Calu3 (cell line): ENCODE measurements around the gene APP. TPM values are rescaled to one million over a fixed set of nuclear protein-coding genes. Genes with fewer than 3 reads are reported as not detected.
"Not testable (repeated sequence)": the region's sequence is repeated elsewhere in the genome, so short reads cannot be mapped to it uniquely, and the experiment has no call there.

Experiments used
- BruUV-seq: library from RNA; stranded (reverse); fragments of 400-500 nt; replicated peaks from 2 replicates; lab custom pipeline; 2021; lab: Mats Ljungman, UMichigan
- CTCF ChIA-PET: fragments of 300-600 bp; sonication (Branson Sonifier 250); formaldehyde crosslinking; loops from one replicate; lab custom pipeline; 2022; ENCODE audit warnings: antibody characterized with exemption; lab: Charles Lee
- DNase-seq: peaks from one replicate; pipeline ENCODE4 v3.0.0; 2022
- H3K27ac Mint-ChIP-seq: one replicate; pipeline ENCODE4 v1.8.0; 2022; ENCODE audit warnings: mixed read lengths; ENCODE audit not compliant: unreplicated experiment
- H3K27me3 Mint-ChIP-seq: one replicate; pipeline ENCODE4 v1.8.0; 2022; ENCODE audit warnings: mixed read lengths; ENCODE audit not compliant: unreplicated experiment
- H3K36me3 Mint-ChIP-seq: one replicate; pipeline ENCODE4 v1.8.0; 2022; ENCODE audit warnings: mild to moderate bottlenecking, moderate library complexity, mixed read lengths; ENCODE audit not compliant: insufficient read depth, unreplicated experiment
- H3K4me1 Mint-ChIP-seq: one replicate; pipeline ENCODE4 v1.8.0; 2022; ENCODE audit warnings: mild to moderate bottlenecking, low read depth, mixed read lengths; ENCODE audit not compliant: unreplicated experiment
- H3K4me3 Mint-ChIP-seq: one replicate; pipeline ENCODE4 v1.8.0; 2022; ENCODE audit warnings: mild to moderate bottlenecking, low read depth, moderate library complexity, mixed read lengths; ENCODE audit not compliant: unreplicated experiment
- H3K9me3 Mint-ChIP-seq: one replicate; pipeline ENCODE4 v1.8.0; 2022; ENCODE audit warnings: low read depth, mixed read lengths; ENCODE audit not compliant: unreplicated experiment
- CTCF ChIP-seq: fragments of 200-600 bp; IDR thresholded peaks from one replicate; pipeline ENCODE4 v1.8.0; 2022; ENCODE audit warnings: antibody characterized with exemption; ENCODE audit not compliant: unreplicated experiment
- intact Hi-C: fragments of 100-400 bp; cut with micrococcal nuclease; formaldehyde crosslinking; loops from one replicate; pipeline ENCODE4 v1.10.0; 2022; ENCODE audit not compliant: unreplicated experiment
- total RNA-seq: library from RNA; stranded (reverse); gene quantifications from 2 replicates; pipeline ENCODE4 v1.2.3, GENCODE V29; 2022

The APP gene
- total RNA-seq, 1 experiment from 2014 or later: 566 TPM

GRCh38 chr21:26136671-26137070, 33.9 kb downstream of the APP start:
- TF ChIP-seq CTCF: no peak
- intact Hi-C loops: no loop called here
- no peaks in the 10 kb centered on the region for H3K9me3 Mint-ChIP-seq
- no peak overlapping the region for H3K4me3 Mint-ChIP-seq
- no peaks in the 10 kb centered on the region for H3K27me3 Mint-ChIP-seq
- BruUV-seq: no TSS peak
- peak overlapping the region; percentile 33 for H3K27ac Mint-ChIP-seq
- H3K36me3 Mint-ChIP-seq: peaks cover 19% of the 10 kb centered on the region
- peaks cover 37% of the 10 kb centered on the region for H3K4me1 Mint-ChIP-seq
- CTCF ChIA-PET: interaction anchor here (0.6 kb wide), 1 partner anchor 544 kb away, joined by 7 read pairs; no protein-coding TSS in a partner anchor
- DNase-seq: no peak

DNA sequence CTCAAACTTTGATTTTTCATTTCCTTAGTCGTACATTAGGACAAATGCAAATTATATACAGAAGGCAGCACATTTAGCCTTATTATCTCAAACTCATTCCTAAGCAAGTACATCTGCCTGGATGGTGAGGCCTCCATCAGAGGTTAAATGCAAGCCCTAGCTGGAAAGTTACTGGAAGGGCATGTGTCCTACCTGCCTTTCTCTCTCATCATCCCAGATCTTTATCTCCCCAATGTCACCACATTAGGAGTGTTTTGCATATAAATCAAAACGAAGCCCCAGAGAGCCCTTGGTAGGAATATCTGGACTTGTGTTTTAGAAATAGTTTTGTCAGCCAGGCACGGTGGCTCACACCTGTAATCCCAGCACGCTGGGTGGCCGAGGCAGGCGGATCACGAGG, 35.0 kb downstream of the APP start:
- Mint-ChIP-seq H3K9me3 (no peaks in the 10 kb centered on the region), H3K4me1 (peaks cover 26% of the 10 kb centered on the region), H3K27me3 (no peaks in the 10 kb centered on the region), H3K4me3 (no peak overlapping the region), H3K36me3 (peaks cover 16% of the 10 kb centered on the region), H3K27ac (no peak overlapping the region)
- intact Hi-C loops: no loop called here
- CTCF ChIA-PET: no interaction called here
- no peak for TF ChIP-seq CTCF
- no peak for DNase-seq
- BruUV-seq: no TSS peak

GRCh38 chr21:26131554-26131953, 39.0 kb downstream of the APP start:
- Mint-ChIP-seq H3K27me3 (no peaks in the 10 kb centered on the region), H3K27ac (no peak overlapping the region), H3K9me3 (no peaks in the 10 kb centered on the region), H3K4me1 (peaks cover 25% of the 10 kb centered on the region), H3K36me3 (peaks cover 5% of the 10 kb centered on the region), H3K4me3 (no peak overlapping the region)
- CTCF ChIA-PET: no interaction called here
- intact Hi-C loops: no loop called here
- no peak for TF ChIP-seq CTCF
- BruUV-seq: no TSS peak
- no peak for DNase-seq

GRCh38 chr21:26131053-26131452, 39.5 kb downstream of the APP start:
- peaks cover 22% of the 10 kb centered on the region for H3K4me1 Mint-ChIP-seq
- DNase-seq, H3K27me3 Mint-ChIP-seq, BruUV-seq, H3K4me3 Mint-ChIP-seq, H3K36me3 Mint-ChIP-seq, intact Hi-C loops, CTCF ChIA-PET, H3K27ac Mint-ChIP-seq, H3K9me3 Mint-ChIP-seq: not testable (repeated sequence)

GRCh38 chr21:26130249-26130881, 40.2 kb downstream of the APP start:
- intact Hi-C loops: no loop called here
- H3K27ac Mint-ChIP-seq: no peak overlapping the region
- TF ChIP-seq CTCF: no peak
- no peak overlapping the region for H3K4me3 Mint-ChIP-seq
- no peaks in the 10 kb centered on the region for H3K27me3 Mint-ChIP-seq
- peaks cover 5% of the 10 kb centered on the region for H3K36me3 Mint-ChIP-seq
- no peaks in the 10 kb centered on the region for H3K9me3 Mint-ChIP-seq
- BruUV-seq: no TSS peak
- CTCF ChIA-PET: no interaction called here
- no peak for DNase-seq
- peaks cover 20% of the 10 kb centered on the region for H3K4me1 Mint-ChIP-seq
